Hepatocyte (in vitro differentiated cells): ENCODE measurements around the gene PHF2.

Source experiments
- EZH2 ChIP-seq: fragments of 200-600 bp; sonication (generic); IDR thresholded peaks from 2 replicates; pipeline ENCODE4 v1.6.1; 2016; ENCODE audit warnings: antibody characterized with exemption, mild to moderate bottlenecking, borderline replicate concordance
- EZH2phosphoT487 ChIP-seq: fragments of 200-600 bp; sonication (generic); IDR thresholded peaks from one replicate; pipeline ENCODE4 v1.6.1; 2018; ENCODE audit warnings: antibody characterized with exemption, mild to moderate bottlenecking, low read depth, moderate library complexity; ENCODE audit not compliant: unreplicated experiment, severe bottlenecking
- TF ChIP-seq, protein P1 (sequence below): fragments of 200-600 bp; sonication (generic); IDR thresholded peaks from 2 replicates; pipeline ENCODE4 v1.5.1; 2016; ENCODE audit warnings: antibody characterized with exemption, mild to moderate bottlenecking; ENCODE audit not compliant: poor library complexity

DNA sequence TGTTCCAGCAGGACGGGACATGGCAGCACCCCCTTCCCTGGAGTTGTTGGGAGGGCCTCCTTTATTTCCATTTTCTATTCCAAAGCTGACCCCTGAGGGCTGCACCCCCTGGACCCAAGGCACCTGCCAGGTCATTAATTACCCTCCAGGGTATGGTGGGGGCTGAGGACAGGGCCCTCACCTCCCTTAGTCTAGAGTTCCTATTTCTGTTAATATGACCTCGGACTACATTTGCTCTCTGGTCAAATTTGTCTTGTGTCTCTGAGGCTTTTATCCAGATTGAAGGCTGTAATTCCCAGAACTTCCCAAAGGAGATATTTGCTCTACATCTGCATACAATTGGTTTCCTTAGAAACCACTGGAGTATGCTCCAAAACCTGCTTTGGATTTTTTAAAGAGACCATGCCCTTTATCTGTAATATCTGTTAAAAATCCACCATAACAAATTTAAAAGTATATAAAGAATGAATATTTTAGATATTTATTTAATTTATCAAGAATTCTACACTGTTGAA is 16.8 kb downstream of the PHF2 start:
- TF ChIP-seq, protein P1, sequence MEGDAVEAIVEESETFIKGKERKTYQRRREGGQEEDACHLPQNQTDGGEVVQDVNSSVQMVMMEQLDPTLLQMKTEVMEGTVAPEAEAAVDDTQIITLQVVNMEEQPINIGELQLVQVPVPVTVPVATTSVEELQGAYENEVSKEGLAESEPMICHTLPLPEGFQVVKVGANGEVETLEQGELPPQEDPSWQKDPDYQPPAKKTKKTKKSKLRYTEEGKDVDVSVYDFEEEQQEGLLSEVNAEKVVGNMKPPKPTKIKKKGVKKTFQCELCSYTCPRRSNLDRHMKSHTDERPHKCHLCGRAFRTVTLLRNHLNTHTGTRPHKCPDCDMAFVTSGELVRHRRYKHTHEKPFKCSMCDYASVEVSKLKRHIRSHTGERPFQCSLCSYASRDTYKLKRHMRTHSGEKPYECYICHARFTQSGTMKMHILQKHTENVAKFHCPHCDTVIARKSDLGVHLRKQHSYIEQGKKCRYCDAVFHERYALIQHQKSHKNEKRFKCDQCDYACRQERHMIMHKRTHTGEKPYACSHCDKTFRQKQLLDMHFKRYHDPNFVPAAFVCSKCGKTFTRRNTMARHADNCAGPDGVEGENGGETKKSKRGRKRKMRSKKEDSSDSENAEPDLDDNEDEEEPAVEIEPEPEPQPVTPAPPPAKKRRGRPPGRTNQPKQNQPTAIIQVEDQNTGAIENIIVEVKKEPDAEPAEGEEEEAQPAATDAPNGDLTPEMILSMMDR = no peak
- no peak for TF ChIP-seq EZH2
- no peak for TF ChIP-seq EZH2phosphoT487
